Large intestine (tissue), 3 donors: Measurements from ENCODE around the gene ZBTB42. TPM values are rescaled to one million over a fixed set of nuclear protein-coding genes. Genes with fewer than 3 reads are reported as not detected.

Experiments used
- DNase-seq, 2 donors: peaks; one replicate each; pipeline versions ENCODE4 v3.0.0 to v3.0.0-alpha.2; 2013
- H3K27ac ChIP-seq: one replicate; pipeline ENCODE4 v1.5.1; 2013; ENCODE audit warnings: low read length
- H3K27me3 ChIP-seq: 2 replicates; pipeline ENCODE4 v1.6.1; 2013; ENCODE audit warnings: low read length; ENCODE audit not compliant: control insufficient read depth, insufficient read depth
- H3K36me3 ChIP-seq: 2 replicates; pipeline ENCODE4 v1.6.1; 2013; ENCODE audit warnings: low read length; ENCODE audit not compliant: control insufficient read depth, insufficient read depth
- H3K4me1 ChIP-seq: one replicate; pipeline ENCODE4 v1.6.1; 2013; ENCODE audit warnings: low read length; ENCODE audit not compliant: control insufficient read depth, insufficient read depth
- H3K4me3 ChIP-seq: one replicate; pipeline ENCODE4 v1.5.1; 2013; ENCODE audit warnings: low read length
- H3K9me3 ChIP-seq: one replicate; pipeline ENCODE4 v1.6.1; 2013; ENCODE audit warnings: mild to moderate bottlenecking, low read depth, low read length, moderate library complexity; ENCODE audit not compliant: control insufficient read depth
- WGBS: methylation state at CpG from one replicate; pipeline ENCODE4 v1.1.5; 2013; ENCODE audit warnings: low lambda C conversion rate; ENCODE audit not compliant: insufficient coverage; 5-methylcytosine and 5-hydroxymethylcytosine counted together
- polyA plus RNA-seq: library from polyadenylated mRNA; unstranded; fragments of 120-200 nt; gene quantifications from one replicate; pipeline ENCODE4 v1.2.1, GENCODE V29; 2013

The ZBTB42 gene
- polyA plus RNA-seq, 1 donor: 6.0 TPM

DNA sequence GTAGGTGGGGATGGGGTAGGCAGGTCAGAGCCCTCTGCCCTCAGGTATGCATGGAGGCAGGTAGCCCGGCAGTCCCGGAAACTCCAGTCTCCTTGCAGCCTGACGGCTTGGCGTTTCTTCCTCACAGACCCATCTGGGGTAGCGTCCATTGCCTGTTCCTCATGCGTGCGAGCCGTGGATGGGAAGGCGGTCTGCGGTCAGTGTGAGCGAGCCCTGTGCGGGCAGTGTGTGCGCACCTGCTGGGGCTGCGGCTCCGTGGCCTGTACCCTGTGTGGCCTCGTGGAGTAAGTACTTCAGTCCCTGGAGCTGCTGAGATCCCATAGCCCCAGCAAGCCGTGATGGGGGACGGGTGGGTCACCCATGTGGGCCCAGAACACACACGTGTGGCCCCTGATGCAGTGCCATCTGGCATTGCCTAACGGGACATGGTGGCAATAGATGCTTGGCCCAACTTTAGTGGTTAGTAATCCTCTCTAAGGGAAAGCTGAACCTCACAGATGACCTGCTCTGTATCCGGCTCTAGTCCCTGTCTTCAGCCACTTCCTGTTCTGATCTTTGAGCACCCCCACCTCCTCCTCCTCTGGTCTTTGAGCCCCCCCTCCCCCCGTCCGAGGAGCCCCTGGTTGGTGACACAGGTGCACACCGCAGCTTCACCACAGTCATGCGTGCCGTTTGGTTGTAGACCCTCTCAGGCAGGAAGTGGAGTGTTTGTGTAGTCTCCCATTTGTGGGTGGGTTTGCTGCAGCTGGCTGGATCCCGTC, 44.2 kb upstream of the ZBTB42 start:
- H3K9me3 ChIP-seq: peaks cover 6% of the 10 kb centered on the region
- H3K27me3 ChIP-seq: no peaks in the 10 kb centered on the region
- WGBS: no CpG with 5 or more reads among the region's 27 CpGs
- H3K36me3 ChIP-seq: peaks cover 62% of the 10 kb centered on the region
- H3K4me3 ChIP-seq: no peak overlapping the region
- DNase-seq: no peak
- peaks cover 26% of the 10 kb centered on the region for H3K4me1 ChIP-seq
- H3K27ac ChIP-seq: no peak overlapping the region

DNA sequence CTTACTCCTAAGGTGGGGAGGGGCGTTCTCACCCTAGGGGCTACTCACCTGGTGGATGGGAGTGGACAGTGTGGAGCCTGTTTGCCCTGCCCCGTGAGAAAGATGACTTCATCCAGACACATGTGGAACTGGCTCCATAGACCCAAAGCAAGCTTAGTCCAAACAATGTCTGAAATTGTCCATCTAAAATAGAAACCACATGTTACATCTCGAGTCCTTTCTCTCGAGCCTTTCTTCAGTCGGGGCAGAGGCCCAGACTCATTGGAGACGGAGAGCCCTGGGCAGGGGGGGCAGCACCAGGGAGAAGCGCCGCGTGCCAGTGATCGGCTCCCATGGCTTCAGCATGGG, 43.7 kb upstream of the ZBTB42 start:
- no CpG with 5 or more reads among the region's 10 CpGs for WGBS
- DNase-seq: no peak
- no peak overlapping the region for H3K27ac ChIP-seq
- H3K4me3 ChIP-seq: no peak overlapping the region
- no peaks in the 10 kb centered on the region for H3K27me3 ChIP-seq
- peaks cover 67% of the 10 kb centered on the region for H3K36me3 ChIP-seq
- peaks cover 21% of the 10 kb centered on the region for H3K4me1 ChIP-seq
- peaks cover 1% of the 10 kb centered on the region for H3K9me3 ChIP-seq

DNA sequence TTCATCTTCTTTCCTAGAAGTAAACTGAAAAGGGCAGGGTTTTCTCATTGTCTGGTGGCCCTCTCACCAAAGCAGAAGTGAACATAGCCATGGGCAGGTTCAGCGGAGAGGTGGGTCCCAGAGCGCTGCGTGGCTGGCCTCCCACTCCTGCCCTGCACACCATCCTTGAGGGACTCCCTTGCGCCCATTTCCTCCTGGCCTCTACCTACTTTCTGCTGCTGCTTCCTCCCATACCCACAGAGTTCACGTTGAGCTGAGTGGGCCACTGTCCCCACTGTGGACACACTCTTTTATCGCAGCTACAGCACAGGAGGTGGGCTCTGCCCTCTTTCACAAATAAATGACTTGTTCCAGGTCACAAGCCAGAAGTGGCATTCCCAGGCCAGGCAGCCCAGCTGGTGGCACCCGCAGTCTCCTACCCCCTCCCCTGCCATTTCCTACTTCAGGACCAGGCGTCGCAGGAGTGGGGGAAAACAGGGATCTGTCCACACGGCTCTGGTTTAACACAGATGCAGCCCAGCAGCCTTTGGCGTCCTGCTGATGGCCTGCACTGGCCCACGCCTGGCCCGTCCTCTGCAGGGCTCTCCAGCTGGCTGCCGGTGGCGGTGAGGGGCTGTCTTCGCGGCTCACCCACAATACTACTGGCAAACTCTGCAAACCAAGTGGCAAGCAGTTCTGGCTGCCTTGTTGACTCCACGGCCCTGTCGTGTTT, 43.1 kb upstream of the ZBTB42 start:
- Histone ChIP-seq H3K4me3 (no peak overlapping the region), H3K27me3 (no peaks in the 10 kb centered on the region), H3K9me3 (no peaks in the 10 kb centered on the region), H3K27ac (no peak overlapping the region), H3K36me3 (peaks cover 67% of the 10 kb centered on the region), H3K4me1 (peaks cover 19% of the 10 kb centered on the region)
- WGBS: no CpG with 5 or more reads among the region's 19 CpGs
- DNase-seq: no peak

DNA sequence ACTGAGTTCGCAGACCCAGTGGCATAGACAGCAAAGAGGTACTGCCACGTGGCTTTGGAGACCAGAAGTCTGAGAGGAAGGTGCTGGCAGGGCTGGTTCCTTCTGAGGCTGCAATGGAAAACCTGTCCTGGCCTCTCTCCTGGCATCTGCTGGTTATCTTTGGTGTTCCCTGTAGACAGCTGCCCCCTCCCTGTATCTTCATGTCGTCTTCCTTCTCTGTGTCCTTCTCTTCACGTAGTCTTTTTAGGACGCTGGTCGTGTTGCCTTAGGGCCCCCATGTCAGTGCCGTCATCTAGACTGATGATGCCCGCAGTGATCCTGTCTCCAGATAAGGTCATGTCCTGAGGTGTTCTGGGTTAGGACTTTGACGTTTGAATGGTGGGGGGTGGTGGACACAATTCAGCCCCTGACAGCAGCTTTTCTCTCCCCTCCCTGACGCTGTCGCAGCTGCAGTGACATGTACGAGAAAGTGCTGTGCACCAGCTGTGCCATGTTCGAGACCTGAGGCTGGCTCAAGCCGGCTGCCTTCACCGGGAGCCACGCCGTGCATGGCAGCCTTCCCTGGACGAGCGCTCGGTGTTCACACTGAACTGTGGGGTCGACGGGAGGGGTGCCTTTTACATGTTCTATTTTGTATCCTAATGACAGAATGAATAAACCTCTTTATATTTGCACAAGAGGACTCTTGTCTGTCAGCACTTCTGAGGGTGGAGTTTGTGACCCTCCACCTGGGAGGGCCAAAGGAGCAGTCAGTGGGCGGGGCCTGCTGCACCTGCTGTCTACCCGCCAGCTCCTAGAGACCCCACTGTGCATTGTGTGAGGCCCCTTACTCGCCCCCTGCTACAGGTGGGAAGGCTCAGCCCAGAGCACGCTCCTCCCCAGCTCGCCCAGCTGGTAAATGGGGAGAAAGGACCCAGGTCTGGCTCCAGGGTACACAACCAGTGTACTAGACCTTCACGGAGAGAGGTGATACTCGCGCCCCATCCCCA, 41.6 kb upstream of the ZBTB42 start:
- no peaks in the 10 kb centered on the region for H3K9me3 ChIP-seq
- DNase-seq: no peak
- H3K36me3 ChIP-seq: peaks cover 67% of the 10 kb centered on the region
- H3K4me1 ChIP-seq: peaks cover 15% of the 10 kb centered on the region
- no peak overlapping the region for H3K27ac ChIP-seq
- no peaks in the 10 kb centered on the region for H3K27me3 ChIP-seq
- no peak overlapping the region for H3K4me3 ChIP-seq
- WGBS: 80% methylated on average over 1 of the region's 30 CpGs

DNA sequence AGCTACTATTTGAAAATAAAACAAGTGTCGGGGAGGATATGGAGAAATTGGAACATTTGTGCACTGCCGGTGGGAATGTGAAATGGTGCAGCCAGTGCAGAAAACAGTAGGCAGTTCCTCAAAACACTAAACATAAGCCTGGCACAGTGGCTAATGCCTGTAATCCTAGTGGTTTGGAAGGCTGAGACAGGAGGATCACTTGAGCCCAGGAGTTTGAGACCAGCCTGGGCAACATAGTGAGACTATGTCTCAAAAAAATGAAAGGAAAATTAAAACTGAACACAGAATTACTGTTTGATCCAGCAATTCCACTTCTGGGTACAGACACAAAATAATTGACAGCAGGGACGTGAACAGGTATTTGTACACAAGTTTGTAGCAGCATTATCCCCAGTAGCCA, 35.4 kb upstream of the ZBTB42 start:
- Histone ChIP-seq H3K4me1 (peaks cover 5% of the 10 kb centered on the region), H3K4me3 (no peak overlapping the region), H3K36me3 (peaks cover 28% of the 10 kb centered on the region), H3K27ac (no peak overlapping the region), H3K27me3 (no peaks in the 10 kb centered on the region), H3K9me3 (no peaks in the 10 kb centered on the region)
- no CpG with 5 or more reads among the region's 3 CpGs for WGBS
- no peak for DNase-seq

DNA sequence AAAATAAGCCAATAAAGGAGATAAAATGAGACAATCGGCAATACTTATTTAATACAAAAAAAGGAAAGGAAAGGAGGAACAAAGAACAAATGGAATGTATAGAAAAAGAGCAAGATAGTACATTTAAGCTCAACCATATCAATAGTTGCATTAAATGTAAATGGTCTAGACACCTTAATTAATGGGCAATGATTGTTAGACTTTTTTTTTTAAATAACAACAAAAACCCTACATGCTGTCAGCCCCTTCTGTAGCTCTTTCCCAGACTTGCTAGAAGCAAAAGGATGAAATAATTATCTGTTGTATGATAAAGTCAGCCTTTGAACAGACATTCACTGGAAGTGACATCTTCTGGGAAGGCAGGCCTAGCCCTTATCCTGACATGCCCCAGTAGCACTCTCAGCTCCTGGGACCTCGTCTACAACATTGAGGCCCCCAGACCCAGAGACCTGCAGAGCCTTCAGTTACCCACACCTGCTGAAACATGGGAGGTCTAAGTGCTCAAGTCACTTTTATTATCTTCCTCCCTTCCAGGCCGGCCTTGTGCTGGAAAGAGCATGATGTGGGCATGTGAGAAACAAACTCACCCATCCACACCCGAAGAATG, 34.5 kb upstream of the ZBTB42 start:
- DNase-seq: no peak
- Histone ChIP-seq H3K9me3 (peaks cover 5% of the 10 kb centered on the region), H3K27me3 (no peaks in the 10 kb centered on the region), H3K36me3 (peaks cover 28% of the 10 kb centered on the region), H3K4me1 (peaks cover 5% of the 10 kb centered on the region), H3K4me3 (no peak overlapping the region), H3K27ac (no peak overlapping the region)
- 100% methylated on average over 1 of the region's 4 CpGs for whole genome bisulfite sequencing

DNA sequence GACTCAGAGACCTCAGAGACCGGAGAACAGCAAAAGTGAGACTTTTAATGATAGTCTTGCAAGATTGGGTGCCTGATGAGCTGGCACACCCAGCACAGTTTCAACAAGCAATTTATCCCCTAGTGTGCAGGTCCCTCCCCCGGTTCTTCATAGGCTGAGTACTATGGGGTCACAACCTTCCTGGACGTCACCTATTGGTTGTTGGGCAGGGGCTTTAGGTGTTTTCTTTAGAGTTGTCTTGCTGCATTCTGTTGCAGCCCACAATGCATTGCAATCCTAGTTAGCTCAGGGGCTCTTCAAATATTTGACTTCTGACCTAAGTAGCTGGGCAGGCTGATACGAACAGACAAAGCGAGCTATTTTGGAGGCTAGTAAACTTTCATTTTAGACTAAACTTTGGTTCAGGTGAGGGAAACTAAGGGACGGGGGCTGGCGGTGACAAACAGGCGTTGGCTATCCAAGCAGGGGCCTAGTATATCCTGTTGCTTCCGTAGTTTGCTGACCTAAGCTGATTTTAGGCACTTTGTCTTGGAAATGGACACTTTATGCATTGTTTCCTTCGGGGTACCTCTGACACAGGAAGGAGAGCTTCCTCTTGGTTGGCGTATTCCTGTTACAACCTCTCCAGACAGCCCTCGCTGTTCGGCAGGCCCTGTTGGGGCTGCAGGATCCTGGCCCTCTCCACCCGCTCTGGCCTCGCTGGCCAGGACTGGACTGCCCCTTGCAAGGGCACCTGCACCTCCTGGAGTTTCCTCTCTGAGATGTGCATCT, 33.9 kb upstream of the ZBTB42 start:
- H3K27ac ChIP-seq: no peak overlapping the region
- DNase-seq: no peak
- no peaks in the 10 kb centered on the region for H3K27me3 ChIP-seq
- H3K4me3 ChIP-seq: no peak overlapping the region
- H3K9me3 ChIP-seq: peaks cover 9% of the 10 kb centered on the region
- peaks cover 28% of the 10 kb centered on the region for H3K36me3 ChIP-seq
- H3K4me1 ChIP-seq: peaks cover 5% of the 10 kb centered on the region
- WGBS: no CpG with 5 or more reads among the region's 15 CpGs

DNA sequence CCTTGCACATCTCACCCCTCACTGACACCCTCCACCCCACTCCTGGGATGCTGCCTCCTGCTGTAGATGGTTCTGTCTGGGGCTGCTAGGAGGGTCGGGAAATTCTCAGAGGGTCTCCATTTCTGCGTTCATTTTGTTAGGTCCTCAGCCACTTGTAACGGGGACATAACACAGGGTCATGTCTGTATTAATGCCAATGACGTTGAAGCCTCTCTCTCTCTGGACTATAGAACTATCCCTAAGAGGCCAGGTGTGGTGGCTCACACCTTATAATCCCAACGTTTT, 33.3 kb upstream of the ZBTB42 start:
- H3K27me3 ChIP-seq: no peaks in the 10 kb centered on the region
- peaks cover 5% of the 10 kb centered on the region for H3K4me1 ChIP-seq
- H3K36me3 ChIP-seq: peaks cover 33% of the 10 kb centered on the region
- DNase-seq: no peak
- H3K27ac ChIP-seq: no peak overlapping the region
- WGBS: no CpG with 5 or more reads among the region's 5 CpGs
- no peak overlapping the region for H3K4me3 ChIP-seq
- peaks cover 9% of the 10 kb centered on the region for H3K9me3 ChIP-seq

DNA sequence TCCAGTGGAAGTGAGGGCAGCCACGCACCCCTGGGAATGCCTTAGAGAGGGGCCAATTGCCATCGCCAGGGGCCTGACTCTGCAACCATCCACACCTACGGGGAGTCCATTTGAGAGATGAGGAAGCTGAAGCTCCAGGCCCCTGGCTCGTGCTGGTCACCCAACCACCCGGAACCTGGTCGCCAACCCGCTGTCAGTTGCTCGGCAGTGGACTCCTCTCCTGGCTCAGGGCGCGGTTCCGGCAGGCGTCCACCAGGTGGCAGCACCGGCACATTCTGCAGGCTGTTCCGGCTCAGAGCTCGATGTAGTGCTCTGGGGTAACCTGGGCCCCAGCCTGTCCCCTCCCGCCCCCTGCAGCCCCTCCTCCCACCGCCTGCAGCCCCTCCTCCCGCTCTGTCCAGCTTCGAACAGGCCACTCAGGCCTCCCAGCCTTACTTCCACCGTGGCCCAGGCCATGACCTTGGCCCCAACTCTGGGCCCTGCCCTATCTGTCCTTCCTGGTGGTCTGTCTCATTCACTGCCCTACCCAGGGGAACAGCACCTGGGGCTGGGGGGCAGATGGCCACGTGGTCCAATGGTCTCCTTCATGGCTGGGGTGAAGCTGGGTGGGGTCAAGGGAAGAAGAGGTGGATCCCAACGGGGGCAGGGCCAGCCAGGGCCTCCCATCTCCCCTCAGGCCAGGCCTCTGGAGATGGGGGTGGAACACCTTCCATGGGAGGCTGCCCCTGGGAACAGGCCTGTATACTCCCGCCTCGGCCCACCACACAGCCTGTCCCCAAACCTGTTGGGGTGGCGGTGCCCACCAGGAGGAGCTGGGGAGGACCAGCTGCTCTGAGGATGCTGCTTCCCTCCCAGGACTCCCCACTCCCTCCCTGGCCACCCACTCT, 32.2 kb upstream of the ZBTB42 start:
- peaks cover 9% of the 10 kb centered on the region for H3K9me3 ChIP-seq
- H3K27ac ChIP-seq: no peak overlapping the region
- H3K36me3 ChIP-seq: peaks cover 42% of the 10 kb centered on the region
- DNase-seq: peak; percentile 68 to 80
- H3K4me3 ChIP-seq: no peak overlapping the region
- no CpG with 5 or more reads among the region's 25 CpGs for WGBS
- H3K4me1 ChIP-seq: peaks cover 5% of the 10 kb centered on the region
- H3K27me3 ChIP-seq: no peaks in the 10 kb centered on the region
